ENCODE results near the gene DIO3.

The DIO3 gene

DNA sequence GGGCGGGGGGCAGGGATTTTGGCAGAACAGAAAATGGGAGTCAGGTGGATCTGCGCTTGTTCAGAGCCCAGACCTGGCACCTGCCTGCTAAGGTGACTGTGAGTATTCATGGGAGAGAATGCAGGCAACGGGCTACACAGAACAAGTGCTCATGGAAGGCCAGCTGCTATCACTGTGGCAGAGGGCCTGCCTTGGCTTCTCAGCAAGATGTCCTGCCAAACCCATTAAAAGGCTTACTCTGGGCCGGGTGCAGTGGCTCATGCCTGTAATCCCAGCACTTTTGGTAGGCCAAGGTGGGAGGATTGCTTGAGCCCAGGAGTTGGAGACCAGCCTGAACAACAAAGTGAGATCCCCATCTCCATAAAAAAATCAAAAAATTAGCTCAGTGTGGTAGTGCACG is 21.0 kb downstream of the DIO3 start:
- DNase-seq (ENCODE audit: low spot score): no peak

DNA sequence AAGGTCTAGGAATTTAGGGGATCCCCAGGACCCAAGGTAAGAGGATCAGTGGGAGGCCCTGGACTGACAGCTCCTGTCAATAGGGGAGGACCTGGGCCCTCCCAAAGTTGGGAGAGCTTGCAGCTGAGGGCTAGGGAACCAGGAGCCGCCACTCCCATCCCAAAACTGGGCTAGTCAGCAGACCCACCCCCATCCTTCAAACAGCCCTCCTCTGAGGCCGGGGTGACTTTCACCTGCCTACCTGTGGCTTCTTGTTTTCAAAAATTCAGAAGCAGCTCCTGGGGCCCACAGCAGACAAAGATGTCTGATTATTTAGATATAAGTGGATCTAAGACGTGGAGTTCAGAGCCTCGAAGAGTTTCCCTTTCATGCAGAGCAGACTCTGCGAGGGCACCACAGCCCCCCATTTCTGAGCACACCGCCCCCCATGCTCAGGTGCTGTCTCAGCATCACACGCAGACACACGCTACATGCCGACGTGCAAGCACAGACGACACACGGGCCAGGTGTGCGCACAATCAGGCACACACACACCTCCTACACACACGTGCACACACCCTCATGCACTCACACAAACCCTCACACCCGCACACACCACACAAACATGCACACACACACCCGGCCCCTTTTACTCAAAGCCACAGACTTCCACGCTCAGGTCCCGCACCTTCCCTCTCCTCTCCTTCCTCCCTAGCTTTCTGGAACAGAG is 21.9 kb downstream of the DIO3 start:
- DNase-seq (ENCODE audit: low spot score): no peak

DNA sequence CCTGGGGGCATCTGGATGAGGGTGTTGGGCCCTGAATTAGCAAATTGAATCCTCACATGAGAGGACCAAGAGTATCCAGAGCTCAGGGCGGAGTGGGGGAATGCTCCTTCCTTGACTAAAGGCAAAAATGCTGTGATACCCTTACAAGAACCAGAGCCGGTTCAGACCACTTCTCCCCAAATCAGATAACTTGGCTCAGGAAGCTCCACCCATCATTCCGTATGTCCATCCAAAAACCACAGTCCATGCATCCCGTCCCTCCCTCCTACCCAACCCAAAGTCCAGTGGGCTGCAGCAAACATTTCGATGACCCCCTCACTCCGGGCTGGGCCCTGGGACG is 22.4 kb downstream of the DIO3 start:
- DNase-seq (ENCODE audit: low spot score): no peak

DNA sequence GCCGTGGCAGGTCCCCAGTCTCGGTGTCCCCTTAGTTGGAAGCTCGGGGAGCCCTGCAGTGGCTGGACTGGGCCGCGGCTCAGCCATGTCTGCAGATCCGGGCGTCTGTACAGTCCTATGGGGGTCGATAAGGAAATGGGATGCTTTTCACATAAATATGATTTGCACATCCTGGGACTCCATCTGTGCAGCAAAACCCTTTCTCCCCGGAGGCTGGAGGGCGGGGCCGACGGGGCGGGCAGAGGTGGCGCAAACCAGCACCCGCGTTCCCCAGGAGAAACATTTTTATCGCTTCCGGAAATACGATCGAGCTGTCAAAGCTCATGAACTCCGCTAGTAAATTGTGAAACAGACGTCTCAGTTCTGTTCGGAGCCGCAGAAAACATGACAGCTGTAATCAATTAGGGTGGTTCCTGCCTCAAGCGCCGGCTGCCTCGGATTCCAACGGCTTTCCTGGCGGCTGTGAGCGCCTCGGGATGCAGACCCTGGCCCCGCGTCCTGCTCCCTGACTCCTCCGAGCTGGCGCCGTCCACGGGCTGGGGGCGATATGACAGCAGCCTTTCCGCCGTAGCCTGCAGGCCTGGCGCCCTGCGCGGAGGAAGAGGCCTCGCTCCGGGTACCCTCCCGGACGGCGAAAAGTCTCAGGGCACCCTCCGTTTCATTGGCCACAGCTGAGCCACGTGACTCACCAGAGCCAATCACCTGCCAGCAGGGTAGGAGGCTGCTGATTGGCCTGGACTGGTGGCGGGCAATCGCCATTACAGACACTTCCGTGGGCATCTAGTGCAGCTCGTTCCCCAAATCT is 23.0 kb downstream of the DIO3 start:
- peak; percentile 81 for DNase-seq (ENCODE audit: low spot score)

DNA sequence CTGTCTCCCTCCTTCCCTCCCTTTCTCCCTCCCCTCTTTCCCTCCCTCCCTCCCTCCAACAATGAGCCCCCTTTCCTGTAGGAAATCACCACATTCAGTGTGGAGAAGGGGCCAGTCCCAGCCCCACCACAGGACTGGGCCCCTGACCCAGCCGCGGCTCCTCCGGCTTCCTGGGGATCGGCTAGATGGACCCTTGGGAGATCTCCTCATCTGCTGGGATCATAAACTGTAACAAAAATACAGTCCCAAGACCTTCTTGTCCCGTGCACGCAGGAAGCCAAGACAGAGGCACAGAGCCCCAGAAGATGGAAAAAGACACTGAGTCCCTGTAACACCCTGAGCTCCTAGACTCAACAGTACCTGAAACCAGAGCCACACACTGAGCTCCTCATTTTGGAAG is 23.9 kb downstream of the DIO3 start:
- DNase-seq (ENCODE audit: low spot score): no peak

DNA sequence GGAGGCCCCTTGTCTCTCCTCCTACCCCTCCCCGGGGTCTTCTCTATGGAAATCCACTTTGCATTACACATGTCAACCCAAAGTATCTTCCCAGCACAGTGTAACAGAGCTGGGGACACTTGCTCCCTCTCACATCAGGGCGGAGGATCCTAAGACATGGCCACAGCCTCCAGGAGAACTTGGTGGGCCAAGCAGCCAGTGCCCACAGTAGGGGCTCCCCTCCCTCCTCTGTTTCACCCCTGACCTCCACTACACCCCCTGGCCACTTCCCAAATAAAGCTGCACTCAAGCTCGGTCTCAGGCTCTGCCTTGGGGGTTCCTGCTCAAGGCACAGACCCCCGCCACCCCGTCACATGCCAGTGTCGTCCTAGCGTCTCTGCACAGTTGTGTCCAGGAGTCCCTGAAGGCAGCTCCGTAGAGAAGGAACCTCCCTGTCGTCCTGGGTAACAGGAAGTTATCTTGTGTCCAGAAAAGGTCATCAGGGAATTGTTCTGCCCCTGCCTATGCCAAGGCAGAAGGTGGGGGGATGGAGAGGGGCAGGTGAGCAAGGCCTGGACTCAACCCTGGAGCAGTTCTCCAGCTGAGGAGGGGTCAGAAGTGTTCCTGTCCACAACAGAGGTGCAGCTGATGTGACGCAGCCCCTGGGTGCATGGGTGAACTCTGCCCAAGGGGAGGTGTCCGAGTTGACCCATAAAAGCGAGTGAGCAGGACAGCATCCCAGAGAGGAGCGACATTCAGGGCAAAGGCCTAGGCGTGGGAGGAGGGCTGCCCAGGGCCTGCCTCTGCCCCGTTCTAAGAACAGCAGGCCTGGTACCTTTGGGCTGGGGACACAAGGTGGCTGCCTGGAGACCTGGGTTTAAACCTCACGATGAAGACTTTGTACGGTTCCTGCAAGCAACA is 25.5 kb downstream of the DIO3 start:
- no peak for DNase-seq (ENCODE audit: low spot score)

DNA sequence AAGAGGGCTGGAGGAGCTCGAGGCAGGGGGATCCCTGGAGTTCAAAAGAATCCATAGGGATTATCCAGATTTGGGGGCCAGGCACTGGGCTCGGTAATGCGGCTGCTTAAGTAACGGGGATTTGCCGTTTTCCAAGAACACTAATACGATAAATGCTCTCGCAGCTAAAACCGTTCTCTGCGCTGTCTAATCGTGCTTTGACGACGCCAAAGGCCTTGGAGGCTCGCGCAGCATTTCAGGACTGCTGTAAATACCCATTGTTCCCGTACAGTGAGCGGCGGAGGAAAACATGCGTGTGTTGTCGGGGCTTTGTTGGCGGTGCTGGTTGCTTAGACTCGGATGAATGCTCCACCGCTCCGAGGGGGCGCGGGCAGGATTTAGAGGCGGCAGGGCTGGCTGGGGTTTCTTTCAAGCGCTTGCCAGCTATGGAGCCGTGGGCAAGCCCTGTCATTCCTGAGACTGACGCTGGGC is 26.2 kb downstream of the DIO3 start:
- no peak for DNase-seq (ENCODE audit: low spot score)

DNA sequence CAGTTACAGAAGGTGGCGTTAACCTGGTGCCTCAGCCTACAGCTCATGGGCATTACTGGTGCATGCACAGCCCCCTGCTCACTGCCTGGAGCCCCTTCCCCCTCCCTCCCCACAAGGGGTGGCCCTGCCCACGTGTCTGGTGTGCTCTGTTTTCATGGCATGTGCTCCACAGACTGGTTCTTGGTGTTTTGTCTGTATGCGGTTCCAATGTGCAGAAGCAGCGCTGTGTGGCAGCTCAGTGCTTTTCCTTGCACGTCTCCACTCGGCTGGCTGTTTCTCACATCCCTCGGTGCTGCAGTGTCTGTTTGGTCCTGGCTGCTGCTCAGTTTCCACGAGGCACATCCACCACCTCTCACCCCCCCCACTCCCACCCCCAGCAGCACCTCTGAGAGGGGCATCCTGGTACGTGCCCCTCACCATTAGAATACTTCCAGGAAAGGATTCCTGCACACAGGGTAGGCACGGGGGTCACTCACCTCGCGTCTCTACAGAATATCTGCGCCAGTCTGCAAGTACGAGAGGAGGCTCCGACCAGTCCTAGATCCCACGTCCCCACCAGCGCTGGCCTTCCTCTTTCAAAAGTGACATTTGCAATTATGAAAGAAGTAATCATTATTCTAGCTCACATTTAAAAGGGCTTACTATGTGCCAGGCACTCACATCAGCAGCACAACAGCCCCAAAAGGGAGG is 27.1 kb downstream of the DIO3 start:
- DNase-seq (ENCODE audit: low spot score): no peak

DNA sequence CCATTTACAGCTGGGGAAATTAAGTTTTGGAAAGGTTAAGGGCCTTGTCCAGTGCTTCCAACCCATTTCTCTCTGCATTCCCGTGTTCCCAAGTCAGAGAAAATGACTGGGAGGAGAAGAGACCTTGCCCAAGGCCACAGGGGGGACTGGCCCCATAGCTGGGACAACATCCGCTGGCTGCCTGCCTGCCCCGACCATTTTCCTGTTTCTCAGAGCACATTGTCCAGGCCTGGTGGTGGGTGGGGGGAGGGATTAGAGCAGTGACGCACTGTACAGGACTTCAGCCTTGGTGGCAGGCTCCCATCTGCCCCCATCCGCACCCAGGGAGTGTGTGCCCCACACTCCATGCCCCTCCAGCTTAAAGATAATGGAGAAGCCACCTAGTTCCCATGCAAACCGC is 27.7 kb downstream of the DIO3 start:
- DNase-seq (ENCODE audit: low spot score): no peak

DNA sequence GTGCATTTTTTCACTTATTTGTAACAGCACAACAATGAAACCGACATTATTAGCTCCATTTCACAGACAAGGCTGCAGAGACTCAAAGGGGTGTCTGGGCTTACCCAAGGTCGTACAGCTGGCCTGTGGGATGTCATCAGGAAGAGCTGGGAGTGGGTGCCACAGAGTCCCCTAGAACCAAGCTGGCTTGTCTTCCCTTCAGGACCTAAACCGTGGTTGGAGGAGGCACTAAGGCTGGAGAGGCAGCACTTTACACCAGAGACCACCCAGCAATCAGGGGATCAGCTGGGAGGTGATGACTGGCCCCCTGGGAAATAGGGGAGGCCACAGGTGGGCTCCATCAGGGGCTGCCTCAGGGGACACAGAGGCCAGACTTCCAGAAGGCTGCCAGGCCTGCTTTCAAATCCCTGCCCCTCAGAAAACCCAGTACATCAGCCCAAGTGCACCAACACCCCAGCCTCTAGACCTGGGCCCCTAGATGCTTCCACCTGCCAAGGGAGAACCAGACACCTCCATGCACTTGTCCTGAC is 28.3 kb downstream of the DIO3 start:
- no peak for DNase-seq (ENCODE audit: low spot score)

DNA sequence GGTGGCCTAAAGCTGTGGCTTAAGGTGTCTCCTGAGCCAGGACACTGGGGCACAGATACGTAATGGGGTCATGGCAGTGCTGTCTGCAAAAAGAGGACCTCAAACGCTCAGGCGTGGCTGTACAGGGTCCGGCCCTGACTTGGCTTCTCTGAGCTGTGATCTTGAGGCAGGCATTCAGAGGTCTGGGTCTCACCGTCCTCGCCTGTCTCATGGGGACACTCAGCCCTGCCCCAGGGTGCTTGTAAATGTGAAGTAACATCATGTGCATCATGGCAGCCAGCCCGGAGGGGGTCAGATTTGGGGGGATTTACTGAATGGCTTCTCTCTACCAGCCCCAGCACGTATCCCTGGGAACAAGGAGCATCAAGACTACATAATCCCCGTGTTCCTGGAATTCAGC is 28.8 kb downstream of the DIO3 start:
- DNase-seq (ENCODE audit: low spot score): no peak

DNA sequence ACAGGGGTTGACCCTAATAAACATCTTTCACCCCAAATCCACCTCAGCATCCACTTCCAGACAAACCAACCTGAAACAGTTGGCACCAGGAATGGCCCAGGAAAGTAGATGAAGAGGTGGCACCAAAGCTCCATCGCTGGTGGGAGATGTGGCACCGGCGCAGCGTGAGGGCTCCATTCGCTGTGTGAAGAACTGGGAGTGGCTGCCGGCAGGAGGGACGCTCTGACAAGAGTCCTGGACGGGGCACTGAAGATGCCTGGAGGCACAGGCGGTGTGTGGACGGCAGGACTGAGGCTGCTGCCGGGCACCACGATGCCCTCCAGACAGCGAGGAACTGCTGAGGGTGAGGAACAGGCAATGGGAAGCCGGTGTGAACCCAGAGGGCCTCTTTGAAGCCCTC is 29.3 kb downstream of the DIO3 start:
- DNase-seq (ENCODE audit: low spot score): no peak

DNA sequence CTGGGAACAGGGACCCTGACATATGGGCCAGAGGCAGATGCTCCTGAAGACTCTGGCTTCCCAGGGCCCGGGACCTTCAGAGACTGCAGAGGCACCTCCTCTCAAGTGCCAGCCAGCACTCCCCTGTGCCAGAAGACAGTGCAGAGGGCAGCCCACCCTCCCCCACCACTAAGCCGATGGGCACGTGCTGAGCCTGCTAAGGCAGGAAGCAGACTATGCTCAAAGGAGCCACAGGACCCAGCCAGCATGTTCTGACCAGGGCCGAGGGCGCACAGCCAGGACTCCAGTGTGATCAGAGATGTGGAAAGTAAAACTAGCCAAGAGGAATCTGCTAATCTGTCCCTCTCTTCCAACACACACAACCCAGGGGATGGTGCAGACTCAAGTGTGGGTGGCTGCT is 29.8 kb downstream of the DIO3 start:
- no peak for DNase-seq (ENCODE audit: low spot score)

DNA sequence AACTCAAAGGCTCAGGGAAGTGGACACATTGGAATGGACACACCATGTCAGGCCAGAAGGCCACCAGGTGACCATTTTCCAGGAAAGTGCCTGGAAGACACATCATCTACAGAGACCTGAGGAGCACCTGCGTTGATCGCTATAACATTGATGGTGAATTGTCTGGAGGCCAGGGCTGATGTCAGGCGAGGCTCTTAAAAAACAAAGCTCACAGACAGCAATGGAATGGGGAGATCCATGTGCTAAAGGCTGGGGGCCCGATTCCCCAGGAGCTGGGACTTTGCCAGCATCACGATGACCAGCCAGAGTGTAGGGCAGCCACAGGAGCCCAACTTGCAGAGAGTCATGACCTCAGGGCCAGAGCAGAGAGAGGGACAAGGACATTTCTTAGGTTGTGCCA is 30.3 kb downstream of the DIO3 start:
- no peak for DNase-seq (ENCODE audit: low spot score)

DNA sequence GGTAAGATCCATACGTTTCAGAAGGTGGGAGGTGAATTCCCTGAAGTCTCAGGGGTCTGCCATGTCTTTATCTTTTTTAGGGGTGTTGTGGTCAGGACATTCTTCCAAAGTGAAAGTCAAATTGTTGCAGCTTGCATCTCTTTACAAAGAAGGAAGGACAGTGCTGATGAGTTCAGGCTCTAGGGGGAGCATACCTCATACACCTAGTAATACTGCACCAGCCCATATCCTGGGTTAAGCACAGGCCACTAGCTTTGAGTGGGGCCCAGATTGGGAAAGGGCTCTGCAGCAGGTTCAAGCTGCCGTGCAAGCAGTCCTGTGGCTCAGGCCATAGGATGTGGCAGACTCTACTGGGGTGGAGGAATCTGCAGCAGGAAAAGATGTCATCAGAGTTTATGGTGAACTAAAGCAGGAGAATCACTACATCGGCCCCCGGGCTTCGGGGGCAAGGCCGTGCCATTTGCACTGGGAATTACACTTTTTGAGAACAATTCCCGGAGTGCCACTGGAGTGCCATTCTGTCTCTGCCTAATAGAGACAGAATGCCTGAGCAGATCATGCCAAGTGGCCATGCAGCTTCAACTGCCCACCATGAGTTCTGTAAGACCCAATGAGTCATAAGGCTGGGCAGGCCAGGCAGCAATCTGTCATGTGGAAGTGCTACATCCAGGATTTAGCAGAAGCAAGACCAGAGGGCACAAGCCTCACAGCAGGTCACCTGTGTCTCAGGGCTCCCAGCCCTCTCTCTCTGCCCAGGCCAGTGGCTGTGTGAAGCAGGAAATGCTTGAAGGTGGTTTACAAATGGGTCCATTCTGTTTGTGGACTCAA is 32.3 kb downstream of the DIO3 start:
- DNase-seq (ENCODE audit: low spot score): no peak

DNA sequence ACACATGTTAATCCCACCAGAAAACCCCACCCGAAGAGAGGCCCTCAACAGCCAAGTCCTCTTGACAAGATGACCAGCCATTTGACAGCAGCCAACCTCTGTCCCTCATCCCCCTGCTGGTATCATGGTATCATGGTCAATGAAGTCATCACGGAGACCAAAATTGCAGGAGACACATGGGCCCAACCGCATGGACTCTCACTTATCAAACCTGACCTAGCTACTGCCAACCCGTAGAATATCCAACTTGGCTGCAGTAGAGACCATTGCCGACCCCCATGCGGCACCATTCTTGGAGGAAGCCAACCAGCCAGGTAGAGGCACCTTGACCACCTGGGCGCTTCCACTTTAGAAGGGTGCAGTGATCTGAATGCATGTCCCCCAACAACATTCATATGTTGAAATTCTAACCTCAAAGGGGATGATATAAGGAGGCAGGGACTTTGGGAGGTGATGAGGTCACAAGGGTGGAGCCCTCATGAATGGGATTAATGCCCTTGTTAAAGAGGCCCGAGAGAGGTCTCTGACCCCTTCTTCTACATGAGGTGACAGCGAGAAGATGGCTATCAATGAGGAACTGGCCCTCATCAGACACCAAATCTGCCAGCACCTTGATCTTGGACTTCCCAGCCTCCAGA is 33.3 kb downstream of the DIO3 start:
- no peak for DNase-seq (ENCODE audit: low spot score)

DNA sequence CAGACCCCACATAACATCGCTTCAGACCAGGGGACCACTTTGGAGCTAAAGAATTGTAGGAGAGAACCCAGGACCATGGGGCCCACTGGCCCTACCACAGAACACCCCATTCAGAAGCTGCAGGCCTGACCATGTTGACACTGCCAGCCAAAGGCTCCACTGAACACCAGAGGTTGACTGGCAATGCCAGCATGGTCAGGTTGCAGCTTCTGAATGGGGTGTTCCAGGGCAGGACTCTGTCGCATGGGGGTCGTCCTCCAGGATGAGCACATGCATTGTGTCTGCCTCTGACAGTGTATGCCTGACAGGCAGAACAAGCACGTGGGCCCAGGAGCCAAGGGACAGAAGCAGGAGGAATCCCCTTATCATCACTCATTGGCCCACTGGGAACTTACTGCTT is 34.1 kb downstream of the DIO3 start:
- DNase-seq (ENCODE audit: low spot score): no peak

DNA sequence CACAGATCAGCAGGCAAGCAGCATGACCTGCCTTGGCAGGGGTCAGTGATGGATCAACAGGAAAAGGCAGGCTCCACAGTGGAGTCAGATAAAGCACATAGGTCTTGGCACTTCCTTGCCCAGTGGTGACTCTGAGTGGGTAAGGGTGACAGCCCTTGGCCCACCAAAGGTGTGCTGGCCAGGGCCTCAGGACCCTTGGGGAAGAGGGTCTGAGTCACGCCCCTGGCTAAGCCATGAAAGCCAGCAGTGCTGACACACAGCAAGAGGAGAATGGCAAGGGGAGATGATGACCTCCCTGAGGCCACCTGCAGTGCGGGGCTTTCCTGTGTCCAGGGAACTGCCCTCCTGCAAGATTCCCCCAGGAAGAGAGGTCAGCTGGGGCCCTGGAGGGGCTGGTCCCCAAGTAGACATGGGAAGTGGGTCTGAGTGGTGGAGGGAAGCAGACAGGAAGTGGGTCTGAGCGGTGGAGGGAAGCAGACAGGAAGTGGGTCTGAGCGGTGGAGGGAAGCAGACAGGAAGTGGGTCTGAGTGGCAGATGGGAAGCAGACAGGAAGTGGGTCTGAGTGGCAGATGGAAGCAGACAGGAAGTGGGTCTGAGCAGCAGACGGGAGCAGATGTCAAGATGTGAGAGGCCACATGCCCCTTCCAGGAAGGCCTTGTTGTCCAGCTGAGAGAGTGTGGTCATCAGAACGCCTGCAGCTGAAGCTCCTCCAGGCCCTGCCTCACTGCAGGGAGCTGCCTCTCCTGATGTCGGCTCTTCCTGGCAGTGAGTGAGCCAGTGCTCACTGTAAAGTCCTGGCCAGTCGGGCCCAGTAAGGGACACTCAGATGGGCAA is 34.8 kb downstream of the DIO3 start:
- DNase-seq (ENCODE audit: low spot score): no peak

DNA sequence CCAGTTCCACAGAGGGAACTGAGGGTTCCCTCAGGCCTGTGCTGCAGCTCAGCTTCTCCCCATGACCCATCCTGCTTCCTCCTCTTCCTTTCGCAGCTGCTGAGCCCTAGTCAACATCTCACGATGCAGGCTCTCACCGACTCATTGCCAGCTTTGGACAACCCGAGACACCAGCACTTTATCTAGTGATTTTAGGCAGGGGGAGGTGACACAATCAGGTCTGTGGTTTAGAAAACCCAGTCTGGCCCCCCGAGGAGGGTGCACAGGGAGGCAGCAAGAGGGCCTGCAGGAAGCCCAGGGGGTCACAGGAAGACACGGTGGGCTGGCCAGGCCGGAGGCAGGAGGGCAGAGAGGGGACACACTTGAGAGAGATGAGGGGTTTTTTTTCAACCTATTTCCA is 35.4 kb downstream of the DIO3 start:
- DNase-seq (ENCODE audit: low spot score): no peak

All from SK-N-DZ (cell line).